Measurements from ENCODE around the gene SHISA5.

The SHISA5 gene

DNA sequence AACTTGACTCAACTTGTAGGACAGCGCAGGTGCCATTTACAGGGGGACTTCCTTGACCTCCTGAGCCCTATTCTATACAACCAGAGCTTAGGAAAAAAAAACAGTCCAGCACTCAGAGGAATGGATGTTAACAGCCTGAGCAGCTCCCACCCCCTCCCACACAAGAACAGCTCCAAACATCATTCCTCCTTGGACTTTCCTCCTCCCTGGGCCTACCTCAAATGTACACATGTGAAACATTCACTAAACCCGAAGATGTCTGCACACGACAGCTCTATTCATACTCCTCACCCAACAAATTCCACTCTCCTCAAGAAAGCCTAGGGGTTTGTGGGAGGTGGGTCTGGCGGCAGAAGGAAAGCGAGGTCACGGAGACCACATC lies 57.9 kb downstream of the SHISA5 start:
- Histone ChIP-seq H3K4me3 (ENCODE audit: low read depth in 1 of 2, low read length in 2 of 2) (peak overlapping the region; percentile 86 to 95), H3K27ac (ENCODE audit: low read length) (peak overlapping the region; percentile 83), H3K27me3 (ENCODE audit: low read depth, low read length) (no peaks in the 10 kb centered on the region), H3K36me3 (ENCODE audit: control insufficient read depth in 1 of 2, insufficient read depth in 2 of 2, low read length in 2 of 2) (peaks cover 0 to 22% of the 10 kb centered on the region in 2 donors), H3K4me1 (ENCODE audit: control insufficient read depth in 1 of 2, insufficient read depth in 2 of 2, low read length in 2 of 2) (peaks cover 15 to 32% of the 10 kb centered on the region in 2 donors), H3K9me3 (ENCODE audit: control insufficient read depth in 1 of 2, low read length in 2 of 2) (no peaks in the 10 kb centered on the region)

DNA sequence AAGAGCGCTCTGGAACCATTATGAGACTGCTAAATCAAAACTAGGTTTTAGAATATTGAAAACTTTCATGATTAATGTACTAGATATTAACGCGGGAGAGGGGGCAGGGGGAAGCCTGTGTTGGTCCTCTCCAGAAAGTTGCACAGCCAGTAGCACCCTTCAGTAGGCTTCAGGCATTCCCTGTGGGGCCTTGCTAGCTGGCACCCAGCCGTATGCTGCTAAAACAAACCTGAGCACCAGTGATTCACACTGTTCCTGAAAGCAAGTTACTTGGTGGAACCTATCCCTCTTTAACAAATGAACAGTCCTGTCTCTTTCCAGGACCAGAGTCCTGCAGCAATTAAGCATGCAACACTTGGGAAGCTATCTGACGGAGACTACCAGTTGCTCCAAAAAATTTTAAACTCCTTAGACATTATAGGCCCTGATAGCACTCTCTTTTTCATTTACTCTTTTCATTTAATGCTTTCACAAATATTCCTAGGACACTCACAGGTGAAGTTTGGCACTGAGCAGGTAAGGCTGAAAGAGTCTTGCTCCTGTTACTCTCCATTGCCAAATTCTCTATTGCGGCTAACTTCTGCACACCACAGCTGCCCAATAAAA lies 58.6 kb downstream of the SHISA5 start:
- H3K4me1 ChIP-seq (ENCODE audit: control insufficient read depth in 1 of 2, insufficient read depth in 2 of 2, low read length in 2 of 2): peaks cover 15 to 34% of the 10 kb centered on the region in 2 donors
- H3K27me3 ChIP-seq (ENCODE audit: low read depth, low read length): no peaks in the 10 kb centered on the region
- peak overlapping the region; percentile 83 for H3K27ac ChIP-seq (ENCODE audit: low read length)
- peak overlapping the region in 1 of 2 donors; percentile 95 for H3K4me3 ChIP-seq (ENCODE audit: low read depth in 1 of 2, low read length in 2 of 2)
- H3K36me3 ChIP-seq (ENCODE audit: control insufficient read depth in 1 of 2, insufficient read depth in 2 of 2, low read length in 2 of 2): peaks cover 0 to 22% of the 10 kb centered on the region in 2 donors
- H3K9me3 ChIP-seq (ENCODE audit: control insufficient read depth in 1 of 2, low read length in 2 of 2): no peaks in the 10 kb centered on the region

DNA sequence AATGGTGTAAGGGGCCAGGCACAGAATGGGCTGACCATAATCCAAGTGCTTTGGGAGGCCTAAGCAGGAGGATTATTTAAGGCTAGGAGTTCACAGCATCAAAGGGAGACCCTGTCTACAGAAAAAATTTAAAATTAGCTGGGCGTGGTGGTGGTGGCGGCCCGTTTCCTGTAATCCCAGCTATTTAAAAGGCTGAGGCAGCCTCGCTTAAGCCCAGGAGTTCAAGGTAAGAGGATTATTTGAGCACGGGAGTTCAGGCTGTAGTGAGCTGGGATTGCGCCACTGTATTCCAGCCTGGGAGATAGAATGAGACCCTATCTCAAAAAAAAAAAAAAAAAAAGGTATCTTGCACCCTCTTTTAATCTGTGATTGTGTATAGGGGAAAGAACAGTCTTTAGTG lies 62.0 kb downstream of the SHISA5 start:
- no peak overlapping the region for H3K27ac ChIP-seq (ENCODE audit: low read length)
- peak overlapping the region in 1 of 2 donors; percentile 84 for H3K4me3 ChIP-seq (ENCODE audit: low read depth in 1 of 2, low read length in 2 of 2)

DNA sequence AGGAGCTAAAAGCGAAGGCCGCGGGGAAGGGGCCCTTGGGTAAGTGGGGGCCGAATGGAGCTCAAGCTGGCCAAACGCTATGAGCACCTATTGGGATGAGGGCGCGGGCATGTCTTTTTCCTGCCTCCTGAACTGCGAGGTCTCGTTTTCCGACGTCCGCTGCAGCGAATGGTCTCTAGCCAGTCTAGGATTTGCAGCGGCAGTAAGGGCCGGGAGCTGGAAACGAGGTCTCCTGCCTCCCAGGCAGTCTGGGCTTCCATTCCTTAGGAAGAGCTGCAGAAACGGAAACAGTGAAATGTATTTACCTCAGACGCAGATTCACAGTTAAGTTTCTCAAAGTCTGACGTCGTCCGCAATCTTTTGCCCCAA lies 63.4 kb downstream of the SHISA5 start:
- Histone ChIP-seq H3K4me1 (ENCODE audit: control insufficient read depth in 1 of 2, insufficient read depth in 2 of 2, low read length in 2 of 2) (peaks cover under 1 to 32% of the 10 kb centered on the region in 2 donors), H3K27ac (ENCODE audit: low read length) (peak overlapping the region; percentile 90), H3K4me3 (ENCODE audit: low read depth in 1 of 2, low read length in 2 of 2) (peak overlapping the region; percentile 84 to 88), H3K36me3 (ENCODE audit: control insufficient read depth in 1 of 2, insufficient read depth in 2 of 2, low read length in 2 of 2) (peaks cover 0 to 22% of the 10 kb centered on the region in 2 donors), H3K9me3 (ENCODE audit: control insufficient read depth in 1 of 2, low read length in 2 of 2) (no peaks in the 10 kb centered on the region), H3K27me3 (ENCODE audit: low read depth, low read length) (no peaks in the 10 kb centered on the region)

More for the DNA sequence above, 62.0 kb downstream of the SHISA5 start:
- peaks cover 6 to 35% of the 10 kb centered on the region in 2 donors for H3K4me1 ChIP-seq (ENCODE audit: control insufficient read depth in 1 of 2, insufficient read depth in 2 of 2, low read length in 2 of 2)
- no peaks in the 10 kb centered on the region for H3K9me3 ChIP-seq (ENCODE audit: control insufficient read depth in 1 of 2, low read length in 2 of 2)
- peaks cover 0 to 22% of the 10 kb centered on the region in 2 donors for H3K36me3 ChIP-seq (ENCODE audit: control insufficient read depth in 1 of 2, insufficient read depth in 2 of 2, low read length in 2 of 2)
- H3K27me3 ChIP-seq (ENCODE audit: low read depth, low read length): no peaks in the 10 kb centered on the region

DNA sequence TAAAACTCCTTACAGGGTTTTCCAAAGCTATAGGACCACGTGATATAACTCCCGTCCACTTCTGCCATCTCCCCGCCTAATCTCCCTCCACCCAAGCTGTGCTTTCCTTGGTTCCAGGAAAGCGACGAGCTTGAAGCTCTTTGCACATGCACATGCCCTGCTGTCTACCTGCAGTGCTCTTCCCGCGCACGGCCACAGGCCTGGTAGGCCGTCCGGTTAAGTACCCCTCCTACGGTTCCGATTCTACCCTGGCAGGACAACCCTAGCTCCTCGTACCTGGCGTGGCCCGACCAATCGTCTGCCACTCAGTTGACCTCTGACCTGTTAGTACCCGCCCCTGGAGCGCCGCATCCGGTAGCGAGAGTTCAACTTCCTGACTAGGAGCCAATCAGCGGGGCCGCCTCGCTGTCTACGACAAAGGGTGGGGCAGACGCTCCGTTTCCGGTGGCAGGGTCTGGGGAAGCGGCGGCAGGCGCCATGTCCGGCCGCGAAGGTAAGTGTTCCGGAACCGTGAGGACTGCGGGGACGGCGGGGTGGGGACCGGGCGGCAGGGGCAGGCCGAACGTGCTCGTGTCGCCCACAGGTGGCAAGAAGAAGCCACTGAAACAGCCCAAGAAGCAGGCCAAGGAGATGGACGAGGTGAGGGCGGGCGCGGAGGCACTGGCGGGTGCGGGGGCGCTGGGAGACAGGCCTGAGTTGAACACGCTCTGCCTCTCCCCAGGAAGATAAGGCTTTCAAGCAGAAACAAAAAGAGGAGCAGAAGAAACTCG lies 64.0 kb downstream of the SHISA5 start, which contains the start of the genes CCDC51 and TMA7:
CCDC51 (minus strand) TSS at position 300 of the 770 bp plus-strand sequence. CDS start 4,991 bp downstream, outside the sequence.
TMA7 (plus strand) TSS at position 438 of the 770 bp plus-strand sequence; CDS start at position 478, 40 bp downstream.
- Histone ChIP-seq H3K27me3 (ENCODE audit: low read depth, low read length) (no peaks in the 10 kb centered on the region), H3K4me1 (ENCODE audit: control insufficient read depth in 1 of 2, insufficient read depth in 2 of 2, low read length in 2 of 2) (peaks cover 0 to 31% of the 10 kb centered on the region in 2 donors), H3K36me3 (ENCODE audit: control insufficient read depth in 1 of 2, insufficient read depth in 2 of 2, low read length in 2 of 2) (peaks cover 0 to 22% of the 10 kb centered on the region in 2 donors)

DNA sequence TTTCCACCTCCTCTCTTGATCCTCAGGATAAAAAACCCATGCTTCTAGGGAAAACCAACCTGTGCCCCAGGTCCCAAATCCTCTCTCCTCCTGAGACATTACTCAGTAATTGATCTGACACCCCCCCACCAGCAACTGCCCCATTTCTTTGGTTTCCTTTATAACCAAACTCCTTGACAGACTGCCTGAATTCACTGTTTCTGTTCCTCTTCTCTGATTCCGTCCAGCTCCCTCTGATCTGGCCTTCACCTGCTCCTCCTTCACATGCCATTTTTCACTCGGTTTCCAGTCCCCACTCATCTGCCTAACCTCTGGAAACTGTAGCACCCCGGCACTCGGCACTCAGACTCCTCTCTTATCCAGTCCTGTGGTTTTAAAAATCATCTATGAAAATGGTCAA lies 66.2 kb downstream of the SHISA5 start:
- H3K4me1 ChIP-seq (ENCODE audit: control insufficient read depth in 1 of 2, insufficient read depth in 2 of 2, low read length in 2 of 2): peaks cover 4 to 41% of the 10 kb centered on the region in 2 donors
- no peaks in the 10 kb centered on the region for H3K27me3 ChIP-seq (ENCODE audit: low read depth, low read length)
- H3K27ac ChIP-seq (ENCODE audit: low read length): no peak overlapping the region
- no peak overlapping the region for H3K4me3 ChIP-seq (ENCODE audit: low read depth in 1 of 2, low read length in 2 of 2)
- H3K36me3 ChIP-seq (ENCODE audit: control insufficient read depth in 1 of 2, insufficient read depth in 2 of 2, low read length in 2 of 2): peaks cover 5 to 8% of the 10 kb centered on the region in 2 donors
- H3K9me3 ChIP-seq (ENCODE audit: control insufficient read depth in 1 of 2, low read length in 2 of 2): no peaks in the 10 kb centered on the region

More for the DNA sequence above, 64.0 kb downstream of the SHISA5 start, which contains the start of the genes CCDC51 and TMA7:
- Histone ChIP-seq H3K9me3 (ENCODE audit: control insufficient read depth in 1 of 2, low read length in 2 of 2) (no peaks in the 10 kb centered on the region), H3K4me3 (ENCODE audit: low read depth in 1 of 2, low read length in 2 of 2) (peak within 1 kb of the TSS; percentile 84 to 88), H3K27ac (ENCODE audit: low read length) (peak within 1 kb of the TSS; percentile 90)

DNA sequence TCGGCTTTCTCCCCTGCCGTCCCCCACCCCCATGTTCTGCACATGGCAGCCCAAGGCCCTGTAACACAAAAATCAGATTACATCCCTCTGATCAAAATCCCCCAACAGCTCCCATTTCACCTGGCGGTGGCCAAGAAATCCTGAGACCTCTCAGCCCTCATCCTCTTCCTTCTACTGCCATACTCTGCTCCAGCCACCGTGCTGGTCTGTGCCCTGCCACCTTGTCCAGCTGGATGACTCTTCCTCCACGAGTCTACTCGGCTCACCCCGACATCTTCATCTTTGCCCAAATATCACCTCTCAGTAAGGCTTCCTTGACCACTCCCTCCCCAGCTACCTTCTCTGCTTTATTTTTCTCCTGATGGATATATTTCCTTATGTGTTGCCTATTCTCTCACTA lies 67.1 kb downstream of the SHISA5 start:
- no peaks in the 10 kb centered on the region for H3K27me3 ChIP-seq (ENCODE audit: low read depth, low read length)
- no peaks in the 10 kb centered on the region for H3K9me3 ChIP-seq (ENCODE audit: control insufficient read depth in 1 of 2, low read length in 2 of 2)
- H3K4me3 ChIP-seq (ENCODE audit: low read depth in 1 of 2, low read length in 2 of 2): no peak overlapping the region
- peaks cover 9 to 13% of the 10 kb centered on the region in 2 donors for H3K36me3 ChIP-seq (ENCODE audit: control insufficient read depth in 1 of 2, insufficient read depth in 2 of 2, low read length in 2 of 2)
- H3K4me1 ChIP-seq (ENCODE audit: control insufficient read depth in 1 of 2, insufficient read depth in 2 of 2, low read length in 2 of 2): peaks cover 7 to 39% of the 10 kb centered on the region in 2 donors
- H3K27ac ChIP-seq (ENCODE audit: low read length): no peak overlapping the region

DNA sequence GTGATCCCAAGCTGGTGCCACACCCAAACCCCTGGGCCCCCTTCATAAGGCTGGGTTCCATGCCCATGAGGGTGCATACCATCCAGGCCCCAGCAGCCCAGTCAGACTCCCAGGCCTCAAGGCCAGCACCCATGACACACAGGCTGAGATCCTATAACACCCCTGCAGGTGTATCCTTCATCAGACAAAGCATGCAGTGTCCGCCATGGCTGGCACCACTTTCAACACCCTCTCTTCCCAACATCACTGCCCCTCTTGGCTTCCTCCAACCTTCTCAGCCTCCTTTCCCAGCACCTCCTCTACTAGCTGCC lies 67.5 kb downstream of the SHISA5 start:
- no peaks in the 10 kb centered on the region for H3K27me3 ChIP-seq (ENCODE audit: low read depth, low read length)
- H3K36me3 ChIP-seq (ENCODE audit: control insufficient read depth in 1 of 2, insufficient read depth in 2 of 2, low read length in 2 of 2): peaks cover 9 to 13% of the 10 kb centered on the region in 2 donors
- no peak overlapping the region for H3K4me3 ChIP-seq (ENCODE audit: low read depth in 1 of 2, low read length in 2 of 2)
- peaks cover 7 to 35% of the 10 kb centered on the region in 2 donors for H3K4me1 ChIP-seq (ENCODE audit: control insufficient read depth in 1 of 2, insufficient read depth in 2 of 2, low read length in 2 of 2)
- peak overlapping the region; percentile 5 for H3K27ac ChIP-seq (ENCODE audit: low read length)
- H3K9me3 ChIP-seq (ENCODE audit: control insufficient read depth in 1 of 2, low read length in 2 of 2): no peaks in the 10 kb centered on the region

DNA sequence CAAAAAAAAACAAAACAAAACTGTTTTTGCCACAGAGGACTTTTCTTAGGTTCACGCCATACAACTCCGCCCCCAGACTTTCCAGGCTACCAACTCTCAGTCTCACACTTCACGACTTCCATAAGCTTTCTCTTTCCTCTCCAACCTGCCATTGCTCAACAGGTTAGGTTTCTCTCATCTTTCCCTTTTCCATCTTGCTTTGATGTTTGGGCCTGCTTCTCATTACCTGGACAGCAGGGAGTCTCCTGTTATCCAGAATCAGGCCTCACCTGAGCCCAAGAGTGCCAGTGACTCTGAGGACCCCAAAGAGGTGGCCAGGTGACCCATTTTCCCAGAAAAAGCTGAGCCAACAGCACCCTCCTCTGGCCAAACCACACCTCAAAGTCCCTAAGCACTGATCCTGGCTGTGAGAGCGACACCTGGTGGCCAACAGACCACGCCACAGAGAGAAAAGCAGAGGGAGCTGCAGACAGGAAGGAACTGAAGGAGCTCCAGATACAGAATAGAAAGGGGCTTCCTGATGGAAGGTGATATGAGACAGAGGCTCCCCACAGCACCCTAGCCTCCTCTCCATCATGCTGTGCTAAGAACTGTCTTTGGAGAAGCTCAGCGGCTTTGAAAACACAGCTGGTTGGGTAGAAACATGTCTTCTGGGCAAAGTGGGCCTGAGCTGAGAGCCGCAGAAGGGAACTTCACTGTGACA lies 68.0 kb downstream of the SHISA5 start:
- Histone ChIP-seq H3K9me3 (ENCODE audit: control insufficient read depth in 1 of 2, low read length in 2 of 2) (no peaks in the 10 kb centered on the region), H3K36me3 (ENCODE audit: control insufficient read depth in 1 of 2, insufficient read depth in 2 of 2, low read length in 2 of 2) (peaks cover 9 to 13% of the 10 kb centered on the region in 2 donors), H3K4me3 (ENCODE audit: low read depth in 1 of 2, low read length in 2 of 2) (no peak overlapping the region), H3K27me3 (ENCODE audit: low read depth, low read length) (no peaks in the 10 kb centered on the region), H3K27ac (ENCODE audit: low read length) (peak overlapping the region; percentile 64), H3K4me1 (ENCODE audit: control insufficient read depth in 1 of 2, insufficient read depth in 2 of 2, low read length in 2 of 2) (peaks cover 7 to 30% of the 10 kb centered on the region in 2 donors)

DNA sequence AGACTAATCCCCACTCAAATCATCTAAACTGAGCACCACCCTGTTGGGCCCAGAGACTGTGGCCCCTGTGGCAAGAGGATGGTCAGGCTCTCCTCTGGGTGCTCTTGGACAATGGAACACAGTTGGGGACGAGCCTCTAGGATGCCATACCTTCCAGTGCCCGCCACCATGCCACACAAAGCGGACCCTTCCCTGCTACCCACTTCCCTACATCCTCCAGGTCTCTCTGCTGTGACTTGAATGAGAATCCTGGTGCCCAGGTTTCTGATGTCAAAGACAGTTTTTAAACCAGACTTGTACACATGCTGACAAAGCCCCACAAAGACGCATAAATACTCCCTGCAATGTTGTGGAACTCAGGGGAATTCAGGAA lies 68.8 kb downstream of the SHISA5 start:
- Histone ChIP-seq H3K4me1 (ENCODE audit: control insufficient read depth in 1 of 2, insufficient read depth in 2 of 2, low read length in 2 of 2) (peaks cover 11 to 32% of the 10 kb centered on the region in 2 donors), H3K27ac (ENCODE audit: low read length) (peak overlapping the region; percentile 64), H3K4me3 (ENCODE audit: low read depth in 1 of 2, low read length in 2 of 2) (no peak overlapping the region), H3K36me3 (ENCODE audit: control insufficient read depth in 1 of 2, insufficient read depth in 2 of 2, low read length in 2 of 2) (peaks cover 9 to 13% of the 10 kb centered on the region in 2 donors), H3K27me3 (ENCODE audit: low read depth, low read length) (no peaks in the 10 kb centered on the region), H3K9me3 (ENCODE audit: control insufficient read depth in 1 of 2, low read length in 2 of 2) (no peaks in the 10 kb centered on the region)

DNA sequence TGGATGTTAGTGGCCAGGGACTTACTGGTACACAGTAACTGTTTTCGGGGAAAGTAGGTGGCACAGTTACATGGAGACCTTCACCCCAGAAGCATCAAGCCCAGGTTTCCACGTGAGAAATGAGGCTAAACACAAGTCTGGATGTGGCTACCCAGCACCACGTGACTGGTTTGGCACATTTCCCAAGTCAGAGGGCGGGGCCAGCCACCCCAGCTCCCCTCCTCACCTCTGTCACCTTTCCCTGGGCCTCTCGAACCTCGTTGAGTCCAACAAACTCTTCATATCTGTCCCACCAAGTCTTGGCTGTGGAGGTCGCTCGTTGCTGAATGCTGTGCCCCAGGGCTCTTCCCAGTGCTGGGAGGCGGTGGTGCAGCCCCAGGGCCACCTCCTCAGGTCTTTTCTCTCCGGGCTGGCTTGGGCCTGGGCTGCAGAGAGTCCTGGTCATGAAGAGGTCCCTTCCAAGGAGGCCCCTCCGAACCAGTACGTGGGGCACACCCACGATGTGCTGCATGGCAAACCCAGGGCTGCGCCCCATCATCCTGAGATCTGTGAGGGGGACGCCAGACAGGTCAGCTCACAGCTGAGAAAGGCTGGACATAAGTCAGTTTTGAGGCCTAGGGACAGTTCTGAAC lies 69.3 kb downstream of the SHISA5 start:
- Histone ChIP-seq H3K36me3 (ENCODE audit: control insufficient read depth in 1 of 2, insufficient read depth in 2 of 2, low read length in 2 of 2) (peaks cover 9 to 13% of the 10 kb centered on the region in 2 donors), H3K4me3 (ENCODE audit: low read depth in 1 of 2, low read length in 2 of 2) (no peak overlapping the region), H3K27ac (ENCODE audit: low read length) (peak overlapping the region; percentile 64), H3K27me3 (ENCODE audit: low read depth, low read length) (no peaks in the 10 kb centered on the region), H3K9me3 (ENCODE audit: control insufficient read depth in 1 of 2, low read length in 2 of 2) (no peaks in the 10 kb centered on the region), H3K4me1 (ENCODE audit: control insufficient read depth in 1 of 2, insufficient read depth in 2 of 2, low read length in 2 of 2) (peaks cover 14 to 35% of the 10 kb centered on the region in 2 donors)

All from muscle layer of duodenum (tissue), 2 donors.